EL (cell line): Measurements from ENCODE around the gene CNBD2.
"Not testable (repeated sequence)": the region's sequence is repeated elsewhere in the genome, so short reads cannot be mapped to it uniquely, and the experiment has no call there.

Experiments
- DNase-seq: peaks from one replicate; pipeline ENCODE4 v3.0.0-alpha.2; 2016

Gene CNBD2

GRCh38 chr20:35967979-35968640 lies at the start of gene CNBD2:
TSS of gene CNBD2 (plus strand) at chr20:35968590. CDS start at chr20:35968763, 173 bp downstream.
- DNase-seq: no peak

DNA sequence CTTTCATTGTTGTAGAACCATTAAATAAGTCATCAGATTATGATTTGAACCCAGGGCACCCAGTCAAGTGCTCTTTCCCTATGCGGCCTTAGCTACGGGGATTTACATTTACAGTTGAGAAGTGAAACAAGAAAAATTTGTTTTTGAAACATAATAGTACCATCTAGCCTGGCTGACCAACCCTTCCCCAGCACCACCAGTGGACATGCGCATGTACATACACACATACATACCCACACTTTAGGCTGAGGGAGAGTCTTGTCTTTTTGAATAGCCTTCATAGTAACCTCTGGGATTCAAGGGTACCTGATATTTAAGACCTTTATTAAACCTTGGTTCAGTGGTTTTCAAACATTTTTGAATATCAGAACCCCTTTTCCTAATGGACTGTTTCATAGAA lies 47.9 kb upstream of the CNBD2 start:
- no peak for DNase-seq

DNA sequence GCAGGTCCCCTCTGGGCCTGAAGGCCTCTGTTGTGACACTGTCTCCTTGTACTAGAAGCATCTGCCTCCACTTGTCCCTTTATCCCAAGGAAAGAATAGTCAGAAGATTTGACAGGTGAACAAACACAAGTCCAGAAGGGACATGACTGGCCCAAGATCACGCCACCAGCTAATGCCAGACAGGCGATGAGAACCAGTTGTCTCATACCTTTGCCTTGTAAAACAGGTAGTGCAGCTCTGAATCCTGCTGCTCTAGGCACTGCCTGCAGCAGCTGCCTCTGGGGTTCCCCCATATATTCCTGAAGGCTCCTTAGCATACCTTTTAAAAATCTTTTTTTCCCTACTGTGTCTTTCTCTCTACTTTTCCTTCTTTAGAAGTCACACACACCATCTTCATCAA lies 39.1 kb upstream of the CNBD2 start:
- DNase-seq: no peak

GRCh38 chr20:35934050-35934449 lies 34.3 kb upstream of the CNBD2 start:
- DNase-seq: no peak

- no peak for DNase-seq
Measured at GRCh38 chr20:35939264-35939663, 29.1 kb upstream of the CNBD2 start.

- no peak for DNase-seq
Measured at GRCh38 chr20:35941620-35942019, 26.8 kb upstream of the CNBD2 start.

- no peak for DNase-seq
Measured at GRCh38 chr20:35942243-35942642, 26.1 kb upstream of the CNBD2 start.

DNA sequence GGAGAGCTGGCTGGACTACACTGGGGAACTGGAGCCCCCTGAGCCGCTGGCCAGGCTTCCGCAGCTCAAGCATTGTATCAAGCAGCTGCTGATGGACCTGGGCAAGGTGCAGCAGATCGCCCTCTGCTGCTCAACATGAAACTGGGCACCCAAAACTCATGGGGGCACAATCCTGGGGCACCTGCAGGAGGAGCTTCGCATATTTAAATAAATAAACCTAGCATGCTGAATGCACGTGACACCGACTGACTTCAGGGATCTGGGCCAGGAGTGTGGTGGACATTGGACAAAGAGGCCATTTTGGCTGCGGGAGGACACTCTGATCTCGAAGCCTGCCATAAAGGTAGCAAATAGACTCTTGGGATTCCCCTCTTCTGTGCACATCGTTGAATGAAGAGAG lies 20.9 kb upstream of the CNBD2 start:
- DNase-seq: peak; percentile 20

DNA sequence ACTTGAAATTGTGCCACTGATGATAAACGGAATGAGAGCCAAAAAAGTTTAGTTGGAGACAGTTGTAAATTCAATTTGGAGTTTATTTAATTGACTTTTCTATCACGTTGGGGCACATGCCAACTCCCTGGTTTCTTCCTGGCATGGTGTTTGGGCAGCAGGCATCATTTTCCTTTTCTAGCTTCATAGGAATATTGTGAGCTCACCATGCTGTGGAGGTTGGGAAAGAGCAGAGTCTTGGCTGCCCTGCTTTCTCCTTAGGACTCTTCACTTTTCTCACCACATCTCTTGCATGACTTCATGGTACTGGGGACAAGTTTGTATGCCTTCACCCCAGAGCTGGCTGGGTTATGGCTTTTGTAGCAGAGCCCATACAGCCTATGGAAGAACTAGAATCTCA lies 20.5 kb upstream of the CNBD2 start:
- DNase-seq: no peak

GRCh38 chr20:35950093-35950492 lies 18.3 kb upstream of the CNBD2 start:
- no peak for DNase-seq

GRCh38 chr20:35952080-35952479 lies 16.3 kb upstream of the CNBD2 start:
- DNase-seq: not testable (repeated sequence)

DNA sequence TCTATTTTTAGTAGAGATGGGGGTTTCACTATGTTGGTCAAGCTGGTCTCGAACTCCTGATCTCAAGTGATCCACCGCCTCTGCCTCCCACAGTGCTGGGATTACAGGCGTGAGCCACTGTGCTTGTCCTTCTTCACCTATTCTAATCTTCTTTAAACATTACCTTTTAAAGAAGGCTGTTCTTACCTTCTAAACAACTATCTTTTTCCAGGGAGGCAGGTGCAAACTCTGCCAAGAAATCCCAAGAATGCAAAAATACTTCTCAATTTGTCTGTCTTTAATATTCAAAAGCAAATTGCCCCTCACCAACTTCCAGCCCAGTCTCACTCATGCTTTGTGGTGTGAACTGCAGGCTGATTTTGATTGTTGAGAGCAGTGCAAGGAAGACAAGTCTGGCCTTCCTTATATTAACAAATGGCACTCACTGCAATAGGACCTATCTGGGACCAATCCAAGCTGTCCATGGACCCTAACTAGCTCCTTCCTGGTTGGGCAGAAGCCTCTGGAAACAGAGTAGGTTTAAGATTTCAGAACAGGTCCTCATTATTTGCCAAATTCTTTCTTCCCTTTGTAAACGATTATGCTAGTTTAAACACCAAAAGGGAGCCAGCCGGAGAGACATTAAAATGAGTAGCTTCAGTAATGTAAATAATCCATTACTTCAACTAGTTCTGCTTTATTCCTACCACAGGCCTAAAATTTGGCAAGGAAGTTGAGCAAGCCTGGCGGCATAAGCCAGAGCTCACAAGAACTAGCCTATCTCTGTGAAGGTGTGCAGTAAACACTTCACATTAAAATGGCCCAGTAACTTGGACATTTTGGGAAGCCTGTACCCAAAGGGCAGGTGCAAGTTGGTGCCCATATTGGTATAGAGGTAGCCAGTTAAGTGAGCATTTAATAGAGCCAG lies 15.7 kb upstream of the CNBD2 start:
- peak; percentile 39 for DNase-seq

DNA sequence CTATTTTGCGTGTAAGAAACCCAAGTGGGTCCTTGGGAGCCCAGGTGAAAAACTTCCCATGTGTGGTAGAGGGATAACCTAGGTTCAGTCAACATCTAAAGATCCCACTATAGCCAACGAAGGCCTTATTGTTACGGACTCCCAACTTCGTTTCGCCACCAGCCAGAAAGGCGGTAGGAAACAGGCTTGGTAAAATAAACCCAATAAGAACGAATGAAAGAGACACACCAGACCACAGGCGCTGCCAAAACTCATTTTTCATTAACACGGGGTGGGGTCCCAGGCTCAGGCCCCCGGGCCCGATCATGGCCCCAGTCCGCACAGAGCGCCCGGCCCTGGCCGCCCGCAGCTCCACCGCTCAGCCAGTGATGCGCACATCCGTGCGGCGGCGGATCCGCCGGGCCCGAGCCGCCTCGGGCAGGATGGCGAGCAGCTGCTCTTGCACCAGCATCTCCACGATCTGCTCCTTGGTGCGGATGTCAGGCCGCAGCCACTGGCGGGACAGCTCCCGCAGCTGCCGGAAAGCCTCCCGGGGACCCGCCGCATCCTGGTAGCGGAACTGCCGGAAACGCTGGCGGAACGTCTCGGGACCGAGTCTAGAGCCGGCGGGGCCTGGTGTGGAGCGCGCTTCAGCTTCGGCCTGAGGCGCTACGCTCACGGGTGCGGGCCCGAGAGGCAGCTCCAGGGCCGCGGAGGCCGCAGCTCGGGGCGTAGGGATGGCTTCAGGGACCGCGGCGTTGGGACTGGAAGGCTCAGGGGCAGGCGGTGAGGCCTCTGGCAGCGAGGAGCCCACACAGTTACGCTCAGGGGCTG lies 14.8 kb upstream of the CNBD2 start:
- peak; percentile 49 for DNase-seq

- DNase-seq: peak; percentile 98
Measured at GRCh38 chr20:35954200-35954906, 14.0 kb upstream of the CNBD2 start, which contains the start of gene SCAND1. TSS of gene SCAND1 (minus strand) at chr20:35954502. CDS start at chr20:35954284, 218 bp downstream.

DNA sequence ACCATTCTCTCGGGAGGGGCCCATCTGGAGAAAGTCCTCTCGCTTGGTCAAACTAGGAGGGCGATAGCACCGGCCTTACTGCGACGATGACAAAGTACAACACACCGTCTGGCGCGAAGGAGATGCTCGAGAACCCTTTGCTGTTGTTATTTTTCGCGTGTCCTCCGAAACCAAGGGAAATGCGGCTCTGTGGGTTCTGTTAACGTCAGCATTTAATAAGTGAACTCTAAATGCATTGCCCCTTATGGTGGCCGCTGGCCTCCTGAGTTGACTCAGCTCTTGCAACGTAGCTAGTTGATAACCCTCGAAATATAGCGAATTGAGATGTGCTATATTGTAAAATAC lies 13.5 kb upstream of the CNBD2 start:
- DNase-seq: peak; percentile 55

GRCh38 chr20:35956616-35957015 lies 11.8 kb upstream of the CNBD2 start:
- DNase-seq: no peak

- DNase-seq: not testable (repeated sequence)
Measured at GRCh38 chr20:35959291-35959690, 9.1 kb upstream of the CNBD2 start.

- DNase-seq: no peak
Measured at GRCh38 chr20:35963878-35964277, 4.5 kb upstream of the CNBD2 start.

DNA sequence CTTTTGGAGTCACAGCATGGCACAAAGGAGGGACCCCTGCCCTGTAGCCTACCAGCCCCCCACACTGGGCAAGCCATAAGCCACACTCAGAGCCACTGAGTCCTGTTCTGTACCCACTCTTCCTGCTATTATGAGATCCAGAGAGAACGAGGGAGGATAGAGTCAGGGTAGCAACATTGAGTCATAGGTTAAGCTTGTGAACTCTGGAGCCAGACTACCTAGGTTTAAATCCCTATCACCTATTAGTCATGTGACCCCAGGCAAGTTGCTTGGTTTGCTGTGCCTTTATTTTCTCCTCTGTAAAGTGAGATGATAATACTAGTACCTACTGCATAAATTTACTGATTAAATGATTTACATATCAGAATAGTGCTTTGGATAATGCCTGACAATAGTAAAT lies 540 bp downstream of the CNBD2 start:
- peak; percentile 28 for DNase-seq

DNA sequence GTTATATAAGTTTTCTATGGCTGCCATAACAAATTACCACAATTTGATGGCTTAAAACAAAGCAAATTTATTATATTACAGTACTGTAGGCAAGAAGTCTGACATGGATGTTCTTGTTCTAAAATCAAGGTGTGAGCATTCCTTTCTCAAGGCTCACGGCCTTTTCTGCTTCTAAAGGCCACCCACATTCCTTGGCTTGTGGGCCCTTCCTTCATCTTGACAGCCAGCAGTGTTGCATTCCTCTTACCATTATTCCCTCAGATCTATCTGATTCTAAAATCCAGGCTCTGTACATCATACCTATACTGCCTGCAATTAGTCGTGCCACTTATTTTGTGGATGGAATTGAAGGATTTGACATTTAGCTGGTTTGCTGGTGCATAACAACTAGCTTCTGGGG lies 3.6 kb downstream of the CNBD2 start:
- no peak for DNase-seq

- no peak for DNase-seq
Measured at GRCh38 chr20:35972462-35972861, 4.1 kb downstream of the CNBD2 start.

- DNase-seq: no peak
Measured at GRCh38 chr20:35974256-35974655, 5.9 kb downstream of the CNBD2 start.
